Left ventricle myocardium inferior (tissue), 1 donor: ENCODE measurements around the gene RTL5. TPM values are rescaled to one million over a fixed set of nuclear protein-coding genes. Genes with fewer than 3 reads are reported as not detected.

Source experiments
- DNase-seq: peaks from one replicate; pipeline ENCODE4 v3.0.0-alpha.2; 2020
- H3K27ac ChIP-seq: fragments of 200-600 bp; replicated peaks from 2 replicates; pipeline ENCODE4 v1.8.0; 2021
- H3K27me3 ChIP-seq: fragments of 200-600 bp; 2 replicates; pipeline ENCODE4 v1.8.0; 2021; ENCODE audit warnings: low read depth
- H3K36me3 ChIP-seq: fragments of 200-600 bp; 2 replicates; pipeline ENCODE4 v1.8.0; 2021
- H3K4me1 ChIP-seq: fragments of 200-600 bp; 2 replicates; pipeline ENCODE4 v1.8.0; 2021
- H3K4me3 ChIP-seq: fragments of 200-600 bp; 2 replicates; pipeline ENCODE4 v1.8.0; 2021; ENCODE audit warnings: mild to moderate bottlenecking, moderate library complexity
- H3K9me3 ChIP-seq: fragments of 200-600 bp; replicated peaks from 2 replicates; pipeline ENCODE4 v1.8.0; 2021
- CTCF ChIP-seq: fragments of 200-600 bp; IDR thresholded peaks from 2 replicates; pipeline ENCODE4 v1.8.0; 2021; ENCODE audit warnings: antibody characterized with exemption, mild to moderate bottlenecking, borderline replicate concordance
- intact Hi-C: fragments of 100-400 bp; cut with micrococcal nuclease; formaldehyde crosslinking; loops from one replicate; pipeline ENCODE4 v1.11.0; 2022
- total RNA-seq: library from RNA; stranded (reverse); fragmentation: NEBNext Ultra II Directional; extraction: Animal tissue kit (Norgen Biotek cat#: 25700); gene quantifications from one replicate; pipeline ENCODE4 v1.2.1, GENCODE V29; 2021
- donor health status: DM: no; HTN: yes; CAD: no; lungs with severe emphysema.

Gene RTL5
- total RNA-seq, 1 donor from 2014 or later, result 2.6 TPM

- no peak for TF ChIP-seq CTCF
- Histone ChIP-seq H3K36me3 (no peaks in the 10 kb centered on the region), H3K9me3 (no peaks in the 10 kb centered on the region), H3K4me1 (peaks cover 54% of the 10 kb centered on the region), H3K27ac (peak overlapping the region; percentile 82), H3K27me3 (no peaks in the 10 kb centered on the region), H3K4me3 (no peak overlapping the region)
- peak; percentile 60 for DNase-seq
- intact Hi-C loops, result loop anchor here (10.0 kb wide), 1 partner anchor 107 kb away; no protein-coding TSS in a partner anchor
Observed at GRCh38 chrX:72121383-72121782, 10.3 kb downstream of the RTL5 start.

GRCh38 chrX:72120837-72121236 is 10.9 kb downstream of the RTL5 start:
- no peak for DNase-seq
- H3K27me3 ChIP-seq, result no peaks in the 10 kb centered on the region
- no peaks in the 10 kb centered on the region for H3K36me3 ChIP-seq
- intact Hi-C loops, result loop anchor here (10.0 kb wide), 1 partner anchor 106 kb away; no protein-coding TSS in a partner anchor
- H3K4me1 ChIP-seq, result peaks cover 49% of the 10 kb centered on the region
- H3K27ac ChIP-seq, result peak overlapping the region; percentile 82
- no peak for TF ChIP-seq CTCF
- H3K9me3 ChIP-seq, result no peaks in the 10 kb centered on the region
- no peak overlapping the region for H3K4me3 ChIP-seq

GRCh38 chrX:72117636-72118210 is 14.0 kb downstream of the RTL5 start:
- H3K4me3 ChIP-seq, result no peak overlapping the region
- no peaks in the 10 kb centered on the region for H3K9me3 ChIP-seq
- H3K27ac ChIP-seq, result no peak overlapping the region
- H3K36me3 ChIP-seq, result no peaks in the 10 kb centered on the region
- no peak for DNase-seq
- intact Hi-C loops, result no loop called here
- H3K4me1 ChIP-seq, result peaks cover 31% of the 10 kb centered on the region
- TF ChIP-seq CTCF, result no peak
- no peaks in the 10 kb centered on the region for H3K27me3 ChIP-seq

- TF ChIP-seq CTCF, result no peak
- Histone ChIP-seq H3K4me1 (peaks cover 11% of the 10 kb centered on the region), H3K27me3 (no peaks in the 10 kb centered on the region), H3K9me3 (no peaks in the 10 kb centered on the region), H3K36me3 (no peaks in the 10 kb centered on the region), H3K4me3 (no peak overlapping the region), H3K27ac (no peak overlapping the region)
- no peak for DNase-seq
- intact Hi-C loops, result no loop called here
Observed at GRCh38 chrX:72115380-72115779, 16.3 kb downstream of the RTL5 start.

- DNase-seq, result no peak
- Histone ChIP-seq H3K4me1 (peaks cover 11% of the 10 kb centered on the region), H3K27ac (no peak overlapping the region), H3K9me3 (no peaks in the 10 kb centered on the region), H3K4me3 (no peak overlapping the region), H3K27me3 (no peaks in the 10 kb centered on the region), H3K36me3 (no peaks in the 10 kb centered on the region)
- TF ChIP-seq CTCF, result no peak
- intact Hi-C loops, result no loop called here
Observed at GRCh38 chrX:72114807-72115206, 16.9 kb downstream of the RTL5 start.
